Activated naive CD8-positive, alpha-beta T cell treated with anti-CD3 and anti-CD28 coated beads, Interleukin-2, amount 10 ng/mL, durations not matched to agents 7 days and 5 days (primary cell): Measurements from ENCODE around the gene FHIT. TPM values are rescaled to one million over a fixed set of nuclear protein-coding genes. Genes with fewer than 3 reads are reported as not detected.

Experiments
- ATAC-seq: fragments of 150-1000 bp; cut with Tn5 transposase; one replicate; pipeline ENCODE4 v1.10.0; 2021; ENCODE audit warnings: low read depth, moderate library complexity
- POLR2A ChIA-PET: fragments of 350-600 bp; sonication (Branson Sonifier 250); formaldehyde crosslinking; loops from one replicate; lab custom pipeline; 2021; ENCODE audit warnings: antibody characterized with exemption; lab: Charles Lee
- DNase-seq: peaks from one replicate; pipeline ENCODE4 v3.0.0; 2021
- H3K27ac Mint-ChIP-seq: one replicate; pipeline ENCODE4 v1.8.0; 2022; ENCODE audit warnings: mild to moderate bottlenecking, mixed read lengths
- H3K27me3 Mint-ChIP-seq: one replicate; pipeline ENCODE4 v1.8.0; 2022; ENCODE audit warnings: mild to moderate bottlenecking, moderate library complexity, mixed read lengths
- H3K36me3 Mint-ChIP-seq: one replicate; pipeline ENCODE4 v1.8.0; 2021; ENCODE audit warnings: mild to moderate bottlenecking, mixed read lengths
- H3K4me1 Mint-ChIP-seq: one replicate; pipeline ENCODE4 v1.8.0; 2021; ENCODE audit warnings: mixed read lengths
- H3K4me3 Mint-ChIP-seq: one replicate; pipeline ENCODE4 v1.8.0; 2022; ENCODE audit warnings: mild to moderate bottlenecking, moderate library complexity, mixed read lengths
- H3K9me3 Mint-ChIP-seq: one replicate; pipeline ENCODE4 v1.8.0; 2021; ENCODE audit warnings: mixed read lengths
- total RNA-seq, 2 experiments: library from RNA; stranded (reverse); gene quantifications; one replicate each; pipeline ENCODE4 v1.2.3, GENCODE V29; 2021

The FHIT gene
- total RNA-seq, 2 experiments from 2014 or later: 3.7 to 5.8 TPM

GRCh38 chr3:60160111-60160821 lies 1091.0 kb downstream of the FHIT start:
- ATAC-seq (no peak), DNase-seq (no peak)
- POLR2A ChIA-PET: no interaction called here
- H3K36me3 Mint-ChIP-seq: peaks cover 2% of the 10 kb centered on the region
- peaks cover 4% of the 10 kb centered on the region for H3K4me1 Mint-ChIP-seq
- no peak overlapping the region for H3K27ac Mint-ChIP-seq
- H3K4me3 Mint-ChIP-seq: no peak overlapping the region
- no peaks in the 10 kb centered on the region for H3K27me3 Mint-ChIP-seq
- peaks cover 1% of the 10 kb centered on the region for H3K9me3 Mint-ChIP-seq

- ATAC-seq: no peak
- Mint-ChIP-seq H3K9me3 (peaks cover 3% of the 10 kb centered on the region), H3K4me1 (peaks cover 4% of the 10 kb centered on the region), H3K27me3 (no peaks in the 10 kb centered on the region), H3K4me3 (no peak overlapping the region), H3K27ac (no peak overlapping the region), H3K36me3 (peaks cover 2% of the 10 kb centered on the region)
- POLR2A ChIA-PET: no interaction called here
- DNase-seq: no peak
Measured at GRCh38 chr3:60158035-60158434, 1093.2 kb downstream of the FHIT start.

GRCh38 chr3:60154011-60154410 lies 1097.2 kb downstream of the FHIT start:
- Mint-ChIP-seq H3K27ac (no peak overlapping the region), H3K4me3 (no peak overlapping the region), H3K27me3 (no peaks in the 10 kb centered on the region), H3K4me1 (peaks cover 4% of the 10 kb centered on the region), H3K9me3 (peaks cover 3% of the 10 kb centered on the region), H3K36me3 (peaks cover 2% of the 10 kb centered on the region)
- POLR2A ChIA-PET: no interaction called here
- DNase-seq (no peak), ATAC-seq (no peak)

- Mint-ChIP-seq H3K27me3 (no peaks in the 10 kb centered on the region), H3K36me3 (peaks cover 2% of the 10 kb centered on the region), H3K4me3 (no peak overlapping the region), H3K4me1 (peaks cover 4% of the 10 kb centered on the region), H3K9me3 (peaks cover 3% of the 10 kb centered on the region), H3K27ac (no peak overlapping the region)
- DNase-seq (no peak), ATAC-seq (no peak)
- POLR2A ChIA-PET: no interaction called here
Measured at GRCh38 chr3:60153221-60153999, 1097.8 kb downstream of the FHIT start.

- H3K27me3 Mint-ChIP-seq: no peaks in the 10 kb centered on the region
- no peak overlapping the region for H3K4me3 Mint-ChIP-seq
- H3K4me1 Mint-ChIP-seq: peaks cover 4% of the 10 kb centered on the region
- POLR2A ChIA-PET: no interaction called here
- H3K9me3 Mint-ChIP-seq: no peaks in the 10 kb centered on the region
- no peak for ATAC-seq
- no peaks in the 10 kb centered on the region for H3K36me3 Mint-ChIP-seq
- no peak for DNase-seq
- no peak overlapping the region for H3K27ac Mint-ChIP-seq
Measured at GRCh38 chr3:60149501-60149900, 1101.8 kb downstream of the FHIT start.

GRCh38 chr3:60147249-60147950 lies 1103.9 kb downstream of the FHIT start:
- Mint-ChIP-seq H3K9me3 (no peaks in the 10 kb centered on the region), H3K4me1 (peaks cover 4% of the 10 kb centered on the region), H3K27me3 (no peaks in the 10 kb centered on the region), H3K27ac (no peak overlapping the region), H3K36me3 (no peaks in the 10 kb centered on the region), H3K4me3 (no peak overlapping the region)
- ATAC-seq (peak; percentile 56), DNase-seq (no peak)
- POLR2A ChIA-PET: interaction anchor here (1.0 kb wide), 1 partner anchor 40 kb away, joined by 3 read pairs; no protein-coding TSS in a partner anchor

GRCh38 chr3:60146121-60146520 lies 1105.1 kb downstream of the FHIT start:
- no peak overlapping the region for H3K27ac Mint-ChIP-seq
- H3K4me1 Mint-ChIP-seq: peaks cover 4% of the 10 kb centered on the region
- ATAC-seq: no peak
- H3K4me3 Mint-ChIP-seq: no peak overlapping the region
- no peaks in the 10 kb centered on the region for H3K9me3 Mint-ChIP-seq
- POLR2A ChIA-PET: no interaction called here
- no peak for DNase-seq
- no peaks in the 10 kb centered on the region for H3K36me3 Mint-ChIP-seq
- no peaks in the 10 kb centered on the region for H3K27me3 Mint-ChIP-seq

- H3K4me3 Mint-ChIP-seq: no peak overlapping the region
- no peak overlapping the region for H3K27ac Mint-ChIP-seq
- DNase-seq (no peak), ATAC-seq (no peak)
- no peaks in the 10 kb centered on the region for H3K9me3 Mint-ChIP-seq
- H3K27me3 Mint-ChIP-seq: no peaks in the 10 kb centered on the region
- no peaks in the 10 kb centered on the region for H3K36me3 Mint-ChIP-seq
- H3K4me1 Mint-ChIP-seq: peaks cover 4% of the 10 kb centered on the region
- POLR2A ChIA-PET: no interaction called here
Measured at GRCh38 chr3:60144071-60144470, 1107.2 kb downstream of the FHIT start.

- POLR2A ChIA-PET: no interaction called here
Measured at GRCh38 chr3:60142009-60142408, 1109.2 kb downstream of the FHIT start.

GRCh38 chr3:60140160-60140559 lies 1111.1 kb downstream of the FHIT start:
- Mint-ChIP-seq H3K4me1 (no peaks in the 10 kb centered on the region), H3K27ac (no peak overlapping the region), H3K9me3 (no peaks in the 10 kb centered on the region), H3K36me3 (peaks cover 2% of the 10 kb centered on the region), H3K4me3 (no peak overlapping the region), H3K27me3 (no peaks in the 10 kb centered on the region)
- DNase-seq: no peak
- no peak for ATAC-seq
- POLR2A ChIA-PET: no interaction called here

More at GRCh38 chr3:60142009-60142408, 1109.2 kb downstream of the FHIT start:
- ATAC-seq (no peak), DNase-seq (no peak)
- H3K36me3 Mint-ChIP-seq: no peaks in the 10 kb centered on the region
- no peaks in the 10 kb centered on the region for H3K9me3 Mint-ChIP-seq
- no peaks in the 10 kb centered on the region for H3K4me1 Mint-ChIP-seq
- no peak overlapping the region for H3K4me3 Mint-ChIP-seq
- no peak overlapping the region for H3K27ac Mint-ChIP-seq
- no peaks in the 10 kb centered on the region for H3K27me3 Mint-ChIP-seq

- ATAC-seq (no peak), DNase-seq (no peak)
- Mint-ChIP-seq H3K4me1 (no peaks in the 10 kb centered on the region), H3K27me3 (no peaks in the 10 kb centered on the region), H3K36me3 (peaks cover 5% of the 10 kb centered on the region), H3K27ac (no peak overlapping the region), H3K9me3 (peaks cover 3% of the 10 kb centered on the region), H3K4me3 (no peak overlapping the region)
- POLR2A ChIA-PET: no interaction called here
Measured at GRCh38 chr3:60136601-60137000, 1114.7 kb downstream of the FHIT start.

GRCh38 chr3:60135474-60135873 lies 1115.8 kb downstream of the FHIT start:
- no peak for DNase-seq
- Mint-ChIP-seq H3K4me1 (no peaks in the 10 kb centered on the region), H3K4me3 (no peak overlapping the region), H3K27me3 (no peaks in the 10 kb centered on the region), H3K36me3 (peaks cover 5% of the 10 kb centered on the region), H3K27ac (no peak overlapping the region), H3K9me3 (peaks cover 3% of the 10 kb centered on the region)
- POLR2A ChIA-PET: no interaction called here
- ATAC-seq: no peak

GRCh38 chr3:60133269-60134162 lies 1117.7 kb downstream of the FHIT start:
- peaks cover 5% of the 10 kb centered on the region for H3K36me3 Mint-ChIP-seq
- H3K27ac Mint-ChIP-seq: no peak overlapping the region
- H3K4me1 Mint-ChIP-seq: no peaks in the 10 kb centered on the region
- no peak for DNase-seq
- H3K9me3 Mint-ChIP-seq: peaks cover 6% of the 10 kb centered on the region
- POLR2A ChIA-PET: no interaction called here
- ATAC-seq: no peak
- no peaks in the 10 kb centered on the region for H3K27me3 Mint-ChIP-seq
- H3K4me3 Mint-ChIP-seq: no peak overlapping the region
